NCI-H345 (cell line): ENCODE data around the gene GALNT2.

Experiments
- DNase-seq: peaks from one replicate; lab custom pipeline; 2025; lab: John Stamatoyannopoulos, UW

The GALNT2 gene

GRCh38 chr1:230112782-230113181 lies 45.7 kb downstream of the GALNT2 start:
- DNase-seq: no peak

- DNase-seq: no peak
Measured at GRCh38 chr1:230113235-230113592, 46.2 kb downstream of the GALNT2 start.

- no peak for DNase-seq
Measured at GRCh38 chr1:230113593-230114236, 46.7 kb downstream of the GALNT2 start.

GRCh38 chr1:230114237-230114651 lies 47.2 kb downstream of the GALNT2 start:
- DNase-seq: no peak

- no peak for DNase-seq
Measured at GRCh38 chr1:230117694-230118093, 50.7 kb downstream of the GALNT2 start.

GRCh38 chr1:230119340-230119739 lies 52.3 kb downstream of the GALNT2 start:
- DNase-seq: no peak

- no peak for DNase-seq
Measured at GRCh38 chr1:230120289-230120920, 53.4 kb downstream of the GALNT2 start.

- no peak for DNase-seq
Measured at GRCh38 chr1:230120921-230121381, 53.9 kb downstream of the GALNT2 start.

GRCh38 chr1:230121950-230122349 lies 54.9 kb downstream of the GALNT2 start:
- no peak for DNase-seq

- DNase-seq: no peak
Measured at GRCh38 chr1:230122366-230123279, 55.6 kb downstream of the GALNT2 start.

- no peak for DNase-seq
Measured at GRCh38 chr1:230123280-230124185, 56.5 kb downstream of the GALNT2 start.

GRCh38 chr1:230124186-230125128 lies 57.4 kb downstream of the GALNT2 start:
- DNase-seq: peak; percentile 9

- no peak for DNase-seq
Measured at GRCh38 chr1:230125141-230125540, 58.1 kb downstream of the GALNT2 start.

GRCh38 chr1:230125640-230126528 lies 58.8 kb downstream of the GALNT2 start:
- DNase-seq: no peak

- DNase-seq: no peak
Measured at GRCh38 chr1:230126529-230127104, 59.6 kb downstream of the GALNT2 start.

- DNase-seq: peak; percentile 18
Measured at GRCh38 chr1:230127105-230128054, 60.3 kb downstream of the GALNT2 start.

- no peak for DNase-seq
Measured at GRCh38 chr1:230128569-230129285, 61.7 kb downstream of the GALNT2 start.
